ENCODE results near the gene DNMT1.
A peak's percentile ranks its signal among the peaks of the same experiment; 100 is the strongest.
"Not testable (repeated sequence)": the region's sequence is repeated elsewhere in the genome, so short reads cannot be mapped to it uniquely, and the experiment has no call there.

The DNMT1 gene

DNA sequence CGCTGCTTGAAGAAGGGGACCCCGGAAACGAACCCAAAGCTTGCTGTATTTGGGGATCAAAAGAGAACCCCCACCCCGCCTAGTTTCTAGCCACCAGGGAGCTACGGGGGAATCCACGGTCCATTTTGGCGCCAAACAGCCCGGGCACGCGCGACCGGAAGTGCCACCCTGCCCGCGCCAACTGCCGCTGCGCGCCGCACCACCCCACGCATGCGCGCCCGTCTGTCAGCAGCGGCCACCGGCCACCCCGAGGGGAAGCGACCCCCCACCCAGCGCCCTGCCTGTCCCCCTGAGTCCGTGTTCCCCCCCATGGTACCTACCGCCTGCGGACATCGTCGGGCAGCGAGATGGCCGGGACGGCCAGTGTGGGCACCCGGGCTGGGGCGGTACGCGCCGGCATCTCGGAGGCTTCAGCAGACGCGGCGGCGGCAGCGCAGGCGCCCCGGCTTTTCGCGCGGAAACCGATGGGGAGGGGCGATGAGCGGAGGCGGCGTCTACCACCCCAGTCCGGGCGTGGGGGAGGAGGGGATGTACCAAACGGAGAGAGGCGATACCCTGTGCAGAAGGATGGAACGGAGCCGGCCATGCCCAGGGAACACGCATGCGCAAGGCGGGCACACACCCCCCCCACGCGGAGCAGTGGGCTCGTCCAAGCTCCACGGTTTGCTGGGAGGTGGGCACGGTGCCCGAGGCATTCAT is at the start of gene DNMT1:
Gene DNMT1, minus strand, starts transcription at position 454 of the 699 bp plus-strand sequence. Its CDS starts 54 bp downstream, at position 400.
- DNase-seq (ENCODE audit: insufficient read length, low spot score) (peak; percentile 98), FAIRE-seq (peak; percentile 90)
- peak; percentile 82 for TF ChIP-seq POLR2A (IDR thresholded peaks at IDR 0.05; ENCODE audit: low read depth, low read length)

DNA sequence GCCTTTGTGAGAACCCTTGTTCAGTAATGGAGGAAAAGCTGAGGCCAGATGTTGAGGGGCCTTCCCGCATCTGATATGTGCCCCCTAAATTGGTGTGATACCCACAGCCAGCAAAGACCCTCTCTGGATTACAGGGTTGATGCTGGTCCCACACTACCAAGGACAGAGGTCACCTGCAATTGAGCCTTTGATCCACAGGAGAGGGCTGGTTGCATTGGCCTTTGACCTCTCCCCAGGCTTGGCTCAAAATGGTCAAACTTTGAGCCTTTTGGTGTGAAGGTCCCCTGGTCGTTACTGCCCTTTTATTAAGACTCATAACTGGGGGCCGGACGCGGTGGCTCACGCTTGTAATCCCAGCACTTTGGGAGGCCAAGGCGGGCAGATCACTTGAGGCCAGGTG is 48.9 kb upstream of the DNMT1 start:
- FAIRE-seq (no peak), DNase-seq (ENCODE audit: insufficient read length, low spot score) (no peak)
- TF ChIP-seq POLR2A (IDR thresholded peaks at IDR 0.05; ENCODE audit: low read depth, low read length): no peak

DNA sequence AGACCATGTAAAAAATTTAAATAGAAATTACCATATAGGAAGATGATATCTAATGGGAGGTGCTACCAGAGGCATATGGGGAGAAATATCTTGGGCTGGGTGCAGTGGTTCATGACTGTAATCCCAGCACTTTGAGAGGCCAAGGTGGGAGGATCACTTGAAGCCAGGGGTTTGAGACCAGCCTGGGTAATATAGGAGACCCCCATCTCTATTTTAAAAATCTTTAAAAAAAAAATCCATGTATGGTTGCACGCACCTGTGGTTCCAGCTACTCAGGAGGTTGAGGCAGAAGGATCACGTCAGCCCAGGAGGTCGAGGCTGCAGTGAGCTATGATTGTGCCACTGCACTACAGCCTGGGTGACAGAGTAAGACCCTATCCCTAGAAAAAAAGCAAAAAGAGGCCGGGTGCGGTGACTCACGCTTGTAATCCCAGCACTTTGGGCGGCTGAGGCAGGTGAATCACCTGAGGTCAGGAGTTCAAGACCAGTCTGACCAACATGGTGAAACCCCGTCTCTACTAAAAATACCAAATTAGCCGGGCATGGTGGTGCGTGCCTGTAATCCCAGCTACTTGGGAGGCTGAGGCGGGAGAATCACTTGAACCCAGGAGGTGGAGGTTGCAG is 47.2 kb upstream of the DNMT1 start:
- FAIRE-seq; DNase-seq (ENCODE audit: insufficient read length, low spot score): not testable (repeated sequence)

DNA sequence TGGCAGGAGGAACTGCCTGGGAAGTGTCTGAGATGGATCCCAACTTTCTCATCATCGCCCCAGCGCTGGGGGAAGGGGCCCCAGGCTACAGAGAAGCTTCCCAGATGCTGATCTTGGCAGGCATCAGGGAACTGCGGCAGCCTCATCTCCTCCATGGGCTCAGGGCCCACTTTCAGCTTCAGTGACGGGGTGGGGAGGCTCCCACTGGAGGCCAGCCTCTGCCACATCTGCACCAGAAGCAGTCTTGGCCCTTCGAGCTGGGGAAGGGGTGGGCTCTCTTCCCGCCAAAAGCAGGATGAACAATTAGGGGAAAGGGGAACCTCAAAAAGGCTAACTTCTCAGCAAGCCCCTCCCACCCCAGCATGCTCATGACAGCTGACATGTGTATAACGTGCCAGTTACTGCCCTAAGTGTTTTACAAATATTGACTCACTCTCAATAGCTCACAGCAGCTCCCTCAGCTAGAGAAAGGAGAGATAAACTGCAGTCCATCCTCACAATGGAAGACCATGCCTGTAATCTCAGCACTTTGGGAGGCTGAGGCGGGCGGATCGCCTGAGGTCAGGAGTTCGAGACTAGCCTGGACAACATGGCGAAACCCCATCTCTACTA is 43.5 kb upstream of the DNMT1 start:
- TF ChIP-seq POLR2A (IDR thresholded peaks at IDR 0.05; ENCODE audit: low read depth, low read length): no peak
- FAIRE-seq (no peak), DNase-seq (ENCODE audit: insufficient read length, low spot score) (peak; percentile 45)

DNA sequence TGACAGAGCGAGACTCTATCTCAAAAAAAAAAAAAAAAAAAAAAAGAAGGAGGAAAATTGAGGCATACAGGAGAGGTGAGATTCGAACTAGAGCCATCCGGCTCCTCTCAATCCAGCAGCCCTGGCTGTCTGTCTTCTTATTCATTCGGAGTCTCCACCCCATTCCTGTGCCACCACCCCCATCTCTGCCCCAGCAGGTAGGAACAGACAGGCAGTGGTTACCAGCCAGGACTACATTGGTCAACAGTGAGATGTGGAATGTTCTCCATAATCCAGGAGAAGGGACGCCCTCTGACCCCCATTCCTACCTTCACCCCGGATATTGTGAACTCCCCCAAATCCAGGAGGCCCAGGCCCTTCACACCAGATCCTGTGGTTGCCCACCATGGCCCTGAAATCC is 42.9 kb upstream of the DNMT1 start:
- no peak for TF ChIP-seq POLR2A (IDR thresholded peaks at IDR 0.05; ENCODE audit: low read depth, low read length)
- DNase-seq (ENCODE audit: insufficient read length, low spot score) (no peak), FAIRE-seq (no peak)

DNA sequence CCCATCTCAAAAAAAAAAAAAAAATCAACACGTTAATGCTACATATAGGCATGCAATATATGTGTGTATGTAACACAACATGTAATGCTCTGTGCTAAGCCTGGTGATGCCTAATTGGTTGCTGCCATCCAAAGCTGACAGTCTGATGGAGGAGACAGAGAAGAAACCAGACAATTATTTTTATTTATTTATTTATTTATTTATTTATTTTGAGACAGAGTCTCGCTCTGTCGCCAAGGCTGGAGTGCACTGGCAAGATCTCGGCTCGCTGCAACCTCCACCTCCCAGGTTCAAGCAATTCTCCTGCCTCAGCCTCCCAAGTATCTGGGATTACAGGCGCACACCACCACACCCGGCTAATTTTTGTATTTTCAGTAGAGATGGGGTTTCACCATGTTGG is 40.7 kb upstream of the DNMT1 start:
- not testable (repeated sequence) for FAIRE-seq; DNase-seq (ENCODE audit: insufficient read length, low spot score)

DNA sequence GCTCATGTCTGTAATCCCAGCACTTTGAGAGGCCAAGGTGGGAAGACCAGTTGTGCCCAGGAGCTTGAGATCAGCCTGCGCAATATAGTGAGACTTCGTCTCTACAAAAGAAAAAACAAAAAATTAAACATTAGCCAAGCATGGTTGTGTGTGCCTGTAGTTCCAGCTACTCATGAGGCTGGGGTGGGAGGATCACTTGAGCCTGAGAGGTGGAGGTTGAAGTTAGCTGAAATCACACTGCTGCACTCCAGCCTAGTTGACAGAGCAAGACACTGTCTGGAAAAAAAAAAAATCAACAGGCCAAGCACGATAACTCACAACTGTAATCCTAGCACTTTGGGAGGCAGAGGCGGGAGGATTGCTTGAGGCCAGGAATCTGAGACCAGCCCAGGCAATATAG is 40.2 kb upstream of the DNMT1 start:
- FAIRE-seq (no peak), DNase-seq (ENCODE audit: insufficient read length, low spot score) (no peak)
- no peak for TF ChIP-seq POLR2A (IDR thresholded peaks at IDR 0.05; ENCODE audit: low read depth, low read length)

DNA sequence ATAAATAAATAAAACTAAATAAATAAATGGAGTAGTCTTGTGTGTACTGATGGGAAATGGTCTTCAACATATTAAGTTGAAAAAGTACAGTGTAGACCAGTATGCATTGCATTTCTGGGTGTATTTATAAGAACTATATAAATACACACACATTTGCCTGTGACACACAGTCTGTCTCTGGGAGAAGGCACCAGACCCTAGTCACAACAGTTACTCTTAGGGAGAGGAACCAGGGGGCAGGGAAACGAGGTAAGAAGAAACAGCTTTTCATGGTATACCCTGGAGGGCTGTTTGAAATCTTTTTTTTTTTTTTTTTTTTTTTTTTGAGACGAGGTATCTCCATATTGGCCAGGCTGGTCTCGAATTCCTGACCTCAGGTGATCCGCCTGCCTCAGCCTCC is 39.2 kb upstream of the DNMT1 start:
- FAIRE-seq (no peak), DNase-seq (ENCODE audit: insufficient read length, low spot score) (no peak)
- no peak for TF ChIP-seq POLR2A (IDR thresholded peaks at IDR 0.05; ENCODE audit: low read depth, low read length)

DNA sequence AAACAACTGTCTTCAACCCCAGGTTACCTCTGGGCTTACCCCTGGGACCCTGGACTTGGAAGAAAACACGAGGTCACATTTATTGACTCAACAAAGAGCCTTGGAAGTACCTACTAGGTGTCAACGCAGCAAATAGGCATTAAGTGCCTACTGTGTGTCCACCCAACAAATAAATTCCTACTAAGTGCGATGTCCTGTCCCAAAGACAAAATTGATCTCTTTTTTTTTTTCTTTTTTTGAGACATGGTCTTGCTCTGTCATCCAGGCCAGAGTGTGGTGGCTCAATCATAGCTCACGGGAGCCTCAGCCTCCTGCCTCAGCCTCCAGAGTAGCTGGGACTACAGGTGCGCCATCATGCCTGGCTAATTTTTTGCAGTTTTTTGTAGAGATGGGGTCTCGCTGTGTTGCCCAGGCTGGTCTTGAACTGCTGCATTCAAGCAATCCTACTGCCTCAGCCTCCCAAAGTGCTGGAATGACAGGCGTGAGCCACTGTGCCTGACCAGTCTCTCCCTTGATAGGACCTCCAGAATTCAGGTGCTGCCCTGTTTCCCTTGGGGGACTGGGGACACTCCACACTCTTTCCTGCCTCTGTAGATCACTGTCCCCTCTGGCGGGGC is 37.0 kb upstream of the DNMT1 start:
- no peak for TF ChIP-seq POLR2A (IDR thresholded peaks at IDR 0.05; ENCODE audit: low read depth, low read length)
- FAIRE-seq (no peak), DNase-seq (ENCODE audit: insufficient read length, low spot score) (no peak)

DNA sequence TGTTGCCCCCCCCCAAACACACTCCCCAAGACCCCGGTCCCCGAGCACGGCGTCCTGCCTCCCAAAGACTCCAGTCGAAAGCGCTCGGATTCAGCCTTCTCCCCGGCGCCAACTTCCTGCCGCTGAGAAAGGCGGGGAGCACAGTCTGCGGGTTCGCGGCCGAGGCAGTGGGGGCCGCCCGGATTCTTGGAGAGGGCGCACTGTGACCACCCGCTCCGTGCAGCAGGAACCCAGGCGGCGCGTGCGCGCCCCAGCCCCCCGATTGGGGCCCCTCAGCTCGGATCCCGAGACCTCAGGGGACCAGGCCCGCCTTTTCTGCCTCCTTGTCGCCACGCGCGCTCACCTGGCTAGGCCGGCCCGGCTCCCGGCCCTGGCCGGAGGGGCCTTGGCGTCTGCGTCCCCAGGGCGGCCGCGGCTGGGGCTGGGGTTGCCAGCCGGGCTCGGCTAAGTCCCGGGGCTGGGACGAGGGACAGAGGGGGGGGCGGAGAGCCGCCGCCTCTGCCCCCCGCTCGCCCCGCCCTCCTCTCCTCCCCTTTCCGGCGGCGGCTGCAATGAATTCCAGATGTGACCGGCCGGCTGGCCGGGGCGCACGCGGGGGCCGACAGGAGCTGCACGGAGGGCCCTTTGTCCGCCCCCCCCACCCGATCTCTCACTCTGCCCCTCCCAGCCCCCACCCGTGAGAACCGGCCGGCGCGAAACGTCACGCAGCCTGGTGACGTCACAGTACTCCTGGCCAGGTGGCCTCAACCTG is 36.3 kb upstream of the DNMT1 start, which contains the start of gene S1PR2:
Gene S1PR2, minus strand, starts transcription at position 471 of the 751 bp plus-strand sequence. CDS start 6,426 bp downstream, outside the sequence.
- peak; percentile 82 for DNase-seq (ENCODE audit: insufficient read length, low spot score)
- no peak for FAIRE-seq
- TF ChIP-seq POLR2A (IDR thresholded peaks at IDR 0.05; ENCODE audit: low read depth, low read length): 0 out of 2 replicates have a peak, but pooled peaks have one; percentile 33

DNA sequence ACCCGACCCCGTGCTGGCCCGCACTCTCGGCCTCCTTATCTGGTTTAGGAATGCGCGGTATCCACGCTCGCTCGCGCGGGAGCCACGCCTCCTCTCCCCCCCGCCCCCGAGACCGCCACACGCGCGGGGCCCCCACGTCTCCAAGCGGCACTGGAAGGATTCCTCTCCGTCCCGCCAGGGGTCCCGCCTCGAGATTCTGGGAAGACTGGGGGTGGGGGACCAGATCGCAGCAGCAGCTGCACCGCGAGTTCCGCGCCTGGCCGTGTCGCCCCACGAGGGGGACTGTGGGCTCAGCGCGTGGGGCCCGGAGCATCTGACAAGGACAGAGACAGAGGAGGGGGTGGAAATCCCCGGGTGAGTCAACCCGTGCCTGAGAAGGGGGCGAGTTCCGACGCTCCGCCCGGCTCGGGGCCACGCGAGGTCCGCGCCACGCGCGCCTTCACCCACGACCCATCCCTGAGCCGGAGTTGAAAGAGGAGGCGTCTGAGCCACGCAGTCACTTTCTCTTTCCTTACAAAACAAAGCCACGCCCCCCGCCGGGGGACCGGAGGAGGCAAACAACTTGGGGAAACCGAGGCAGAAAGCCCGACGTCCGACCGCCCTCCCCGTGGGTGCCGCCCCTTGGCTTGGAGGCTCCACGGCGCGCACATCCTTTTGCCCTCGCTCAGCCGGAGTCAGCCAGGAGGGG is 35.6 kb upstream of the DNMT1 start:
- no peak for FAIRE-seq
- DNase-seq (ENCODE audit: insufficient read length, low spot score): no peak
- no peak for TF ChIP-seq POLR2A (IDR thresholded peaks at IDR 0.05; ENCODE audit: low read depth, low read length)

DNA sequence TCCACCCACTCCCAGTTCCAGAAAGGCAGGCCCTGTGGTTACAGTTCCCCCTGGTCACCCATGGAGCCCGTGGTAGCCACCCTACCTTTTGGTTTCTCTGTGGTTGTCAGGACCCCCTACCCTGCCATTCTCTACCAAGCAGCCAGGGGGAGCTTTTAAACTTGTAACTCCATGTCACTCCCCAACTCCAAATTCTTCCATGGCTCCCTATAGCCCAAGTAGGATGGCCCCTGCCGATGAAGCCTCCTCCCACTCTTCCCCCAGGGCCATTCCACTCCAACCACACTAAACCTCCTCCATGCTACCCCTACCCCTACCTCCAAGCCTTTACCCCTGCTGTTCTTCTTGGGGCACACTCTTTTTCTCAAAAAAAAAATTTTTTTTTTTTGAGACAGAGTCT is 34.2 kb upstream of the DNMT1 start:
- no peak for FAIRE-seq
- no peak for TF ChIP-seq POLR2A (IDR thresholded peaks at IDR 0.05; ENCODE audit: low read depth, low read length)
- no peak for DNase-seq (ENCODE audit: insufficient read length, low spot score)

DNA sequence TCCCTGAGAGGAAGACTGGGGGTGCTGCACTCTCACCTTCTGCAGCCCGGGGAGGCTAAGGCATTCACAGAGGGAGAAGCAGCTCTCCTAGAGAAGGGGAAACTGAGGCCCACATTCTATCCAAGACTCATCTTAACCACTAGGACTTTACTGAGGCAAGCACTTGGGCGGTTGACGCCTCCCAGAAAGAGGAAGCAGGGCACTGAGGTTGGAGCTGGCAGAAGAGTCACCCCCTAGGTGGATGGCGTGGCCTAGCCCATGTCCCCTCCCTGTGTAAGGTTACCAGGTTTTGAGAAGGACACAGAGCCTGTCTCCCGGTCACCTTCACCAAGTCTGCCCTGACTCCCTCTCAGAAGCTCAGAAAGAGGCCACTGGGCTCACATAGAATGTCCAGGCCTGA is 33.6 kb upstream of the DNMT1 start:
- no peak for TF ChIP-seq POLR2A (IDR thresholded peaks at IDR 0.05; ENCODE audit: low read depth, low read length)
- FAIRE-seq (no peak), DNase-seq (ENCODE audit: insufficient read length, low spot score) (no peak)

Data from H54 (cell line).